ENCODE measurements around the gene ZNF141. TPM values are rescaled to one million over a fixed set of nuclear protein-coding genes. Genes with fewer than 3 reads are reported as not detected.

The ZNF141 gene
- total RNA-seq, 1 donor from 2014 or later, result 10.3 TPM

GRCh38 chr4:338759-339097, 1.1 kb downstream of the ZNF141 start:
- peak overlapping the region; percentile 82 for H3K9ac ChIP-seq (ENCODE audit: low read length)
- FAIRE-seq (no peak), DNase-seq (ENCODE audit: low read depth) (no peak)
- H3K9me3 ChIP-seq (ENCODE audit: insufficient read depth, low read depth, low read length), result no peaks in the 10 kb centered on the region
- Mint-ChIP-seq H3K27ac (ENCODE audit: unreplicated experiment) (peak overlapping the region; percentile 70), H3K4me3 (ENCODE audit: unreplicated experiment) (peak overlapping the region; percentile 97), H3K9me3 (ENCODE audit: unreplicated experiment) (peaks cover 28% of the 10 kb centered on the region), H3K27me3 (ENCODE audit: low read depth, unreplicated experiment) (peaks cover 3% of the 10 kb centered on the region), H3K4me1 (ENCODE audit: low read depth, unreplicated experiment) (peaks cover 9% of the 10 kb centered on the region), H3K36me3 (ENCODE audit: low read depth, unreplicated experiment) (peaks cover 36% of the 10 kb centered on the region)
- H3K4me2 ChIP-seq (ENCODE audit: low read length), result peak overlapping the region; percentile 100
- peak overlapping the region; percentile 80 for H3K4me3 ChIP-seq (ENCODE audit: insufficient read depth, low read depth, low read length)
- H3K36me3 ChIP-seq (ENCODE audit: insufficient read depth, low read length), result peaks cover under 1% of the 10 kb centered on the region
- peaks cover 7% of the 10 kb centered on the region for H3K4me1 ChIP-seq (ENCODE audit: insufficient read depth, low read length)
- H2AFZ ChIP-seq (ENCODE audit: low read depth, low read length), result peak overlapping the region; percentile 100
- peaks cover 9% of the 10 kb centered on the region for H4K20me1 ChIP-seq (ENCODE audit: insufficient read depth, low read length)
- no peak for TF ChIP-seq CTCF (IDR thresholded peaks at IDR 0.05; ENCODE audit: insufficient read depth, low read depth, low read length)
- no peak for TF ChIP-seq EZH2 (IDR thresholded peaks at IDR 0.05; ENCODE audit: insufficient read depth, low read length)
- H3K27me3 ChIP-seq (ENCODE audit: insufficient read depth, low read length), result no peaks in the 10 kb centered on the region
- H3K27ac ChIP-seq (ENCODE audit: low read depth, low read length), result no peak overlapping the region
- H3K79me2 ChIP-seq (ENCODE audit: insufficient read depth, low read length), result peaks cover 52% of the 10 kb centered on the region

GRCh38 chr4:340011-340410, 2.4 kb downstream of the ZNF141 start:
- H3K4me3 Mint-ChIP-seq (ENCODE audit: unreplicated experiment), result peak overlapping the region; percentile 34
- no peak overlapping the region for H3K27ac Mint-ChIP-seq (ENCODE audit: unreplicated experiment)
- H3K36me3 Mint-ChIP-seq (ENCODE audit: low read depth, unreplicated experiment), result peaks cover 44% of the 10 kb centered on the region
- H3K79me2 ChIP-seq (ENCODE audit: insufficient read depth, low read length), result peaks cover 54% of the 10 kb centered on the region
- peaks cover 9% of the 10 kb centered on the region for H4K20me1 ChIP-seq (ENCODE audit: insufficient read depth, low read length)
- peaks cover 7% of the 10 kb centered on the region for H3K36me3 ChIP-seq (ENCODE audit: insufficient read depth, low read length)
- H3K4me2 ChIP-seq (ENCODE audit: low read length), result no peak overlapping the region
- no peaks in the 10 kb centered on the region for H3K27me3 ChIP-seq (ENCODE audit: insufficient read depth, low read length)
- H3K4me1 ChIP-seq (ENCODE audit: insufficient read depth, low read length), result peaks cover 7% of the 10 kb centered on the region
- peaks cover 9% of the 10 kb centered on the region for H3K4me1 Mint-ChIP-seq (ENCODE audit: low read depth, unreplicated experiment)
- H3K4me3 ChIP-seq (ENCODE audit: insufficient read depth, low read depth, low read length), result no peak overlapping the region
- TF ChIP-seq CTCF (IDR thresholded peaks at IDR 0.05; ENCODE audit: insufficient read depth, low read depth, low read length) (peak; percentile 15), EZH2 (IDR thresholded peaks at IDR 0.05; ENCODE audit: insufficient read depth, low read length) (no peak)
- no peak overlapping the region for H2AFZ ChIP-seq (ENCODE audit: low read depth, low read length)
- H3K9ac ChIP-seq (ENCODE audit: low read length), result no peak overlapping the region
- peaks cover 31% of the 10 kb centered on the region for H3K9me3 Mint-ChIP-seq (ENCODE audit: unreplicated experiment)
- peaks cover under 1% of the 10 kb centered on the region for H3K27me3 Mint-ChIP-seq (ENCODE audit: low read depth, unreplicated experiment)
- H3K9me3 ChIP-seq (ENCODE audit: insufficient read depth, low read depth, low read length), result no peaks in the 10 kb centered on the region
- FAIRE-seq (no peak), DNase-seq (ENCODE audit: low read depth) (no peak)
- no peak overlapping the region for H3K27ac ChIP-seq (ENCODE audit: low read depth, low read length)

GRCh38 chr4:373062-373839, 35.6 kb downstream of the ZNF141 start:
- no peaks in the 10 kb centered on the region for H3K4me1 Mint-ChIP-seq (ENCODE audit: low read depth, unreplicated experiment)
- no peak for FAIRE-seq
- Histone ChIP-seq H3K79me2 (ENCODE audit: insufficient read depth, low read length) (peaks cover 3% of the 10 kb centered on the region), H3K36me3 (ENCODE audit: insufficient read depth, low read length) (peaks cover 23% of the 10 kb centered on the region), H2AFZ (ENCODE audit: low read depth, low read length) (no peak overlapping the region), H3K9me3 (ENCODE audit: insufficient read depth, low read depth, low read length) (peaks cover 41% of the 10 kb centered on the region), H3K27me3 (ENCODE audit: insufficient read depth, low read length) (no peaks in the 10 kb centered on the region), H3K27ac (ENCODE audit: low read depth, low read length) (no peak overlapping the region), H3K9ac (ENCODE audit: low read length) (no peak overlapping the region), H3K4me2 (ENCODE audit: low read length) (no peak overlapping the region), H4K20me1 (ENCODE audit: insufficient read depth, low read length) (no peaks in the 10 kb centered on the region), H3K4me1 (ENCODE audit: insufficient read depth, low read length) (no peaks in the 10 kb centered on the region), H3K4me3 (ENCODE audit: insufficient read depth, low read depth, low read length) (no peak overlapping the region)
- H3K9me3 Mint-ChIP-seq (ENCODE audit: unreplicated experiment), result peaks cover 73% of the 10 kb centered on the region
- H3K36me3 Mint-ChIP-seq (ENCODE audit: low read depth, unreplicated experiment), result peaks cover 73% of the 10 kb centered on the region
- no peak overlapping the region for H3K4me3 Mint-ChIP-seq (ENCODE audit: unreplicated experiment)
- TF ChIP-seq EZH2 (IDR thresholded peaks at IDR 0.05; ENCODE audit: insufficient read depth, low read length), result no peak
- no peak for TF ChIP-seq CTCF (IDR thresholded peaks at IDR 0.05; ENCODE audit: insufficient read depth, low read depth, low read length)
- H3K27ac Mint-ChIP-seq (ENCODE audit: unreplicated experiment), result no peak overlapping the region
- H3K27me3 Mint-ChIP-seq (ENCODE audit: low read depth, unreplicated experiment), result no peaks in the 10 kb centered on the region
- DNase-seq (ENCODE audit: low read depth), result no peak

Data from astrocyte (in vitro differentiated cells and primary cell).